SK-N-SH treated with all-trans-retinoic acid at 6 μM for 48 hours (cell line): ENCODE data around the gene GABBR2.

Experiments
- ARNTL ChIP-seq: fragments of 450-650 bp; formaldehyde crosslinking; IDR thresholded peaks from 2 replicates; pipeline ENCODE4 v1.5.0; 2020; ENCODE audit warnings: low read depth, mild to moderate bottlenecking, moderate library complexity, borderline replicate concordance
- ESRRG ChIP-seq: fragments of 250-450 bp; sonication (Bioruptor Pico); IDR thresholded peaks from 2 replicates; pipeline ENCODE4 v1.6.1; 2021; ENCODE audit warnings: mild to moderate bottlenecking
- ZC3H10 ChIP-seq: fragments of 250-450 bp; sonication (Bioruptor Pico); IDR thresholded peaks from 2 replicates; pipeline ENCODE4 v1.5.1; 2021; ENCODE audit warnings: mild to moderate bottlenecking, moderate library complexity

GRCh38 chr9:98318834-98319478 lies 389.8 kb downstream of the GABBR2 start:
- no peak for TF ChIP-seq ESRRG (CRISPR knock-in tag)
- TF ChIP-seq ARNTL (CRISPR knock-in tag) = no peak
- TF ChIP-seq ZC3H10 (CRISPR knock-in tag) = no peak
